K562 treated with DMSO at 1 percent for 48 hours (cell line): ENCODE measurements around the gene MDFIC. TPM values are rescaled to one million over a fixed set of nuclear protein-coding genes. Genes with fewer than 3 reads are reported as not detected.

Source experiments
- total RNA-seq: library from RNA; unstranded; fragments of 300-600 nt; gene quantifications from 2 replicates; pipeline ENCODE4 v1.2.3, GENCODE V29; 2022; ENCODE audit warnings: low replicate concordance; ENCODE audit errors: extremely low read depth

Gene MDFIC, protein sequence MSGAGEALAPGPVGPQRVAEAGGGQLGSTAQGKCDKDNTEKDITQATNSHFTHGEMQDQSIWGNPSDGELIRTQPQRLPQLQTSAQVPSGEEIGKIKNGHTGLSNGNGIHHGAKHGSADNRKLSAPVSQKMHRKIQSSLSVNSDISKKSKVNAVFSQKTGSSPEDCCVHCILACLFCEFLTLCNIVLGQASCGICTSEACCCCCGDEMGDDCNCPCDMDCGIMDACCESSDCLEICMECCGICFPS
- total RNA-seq: not detected in 2 replicates

DNA sequence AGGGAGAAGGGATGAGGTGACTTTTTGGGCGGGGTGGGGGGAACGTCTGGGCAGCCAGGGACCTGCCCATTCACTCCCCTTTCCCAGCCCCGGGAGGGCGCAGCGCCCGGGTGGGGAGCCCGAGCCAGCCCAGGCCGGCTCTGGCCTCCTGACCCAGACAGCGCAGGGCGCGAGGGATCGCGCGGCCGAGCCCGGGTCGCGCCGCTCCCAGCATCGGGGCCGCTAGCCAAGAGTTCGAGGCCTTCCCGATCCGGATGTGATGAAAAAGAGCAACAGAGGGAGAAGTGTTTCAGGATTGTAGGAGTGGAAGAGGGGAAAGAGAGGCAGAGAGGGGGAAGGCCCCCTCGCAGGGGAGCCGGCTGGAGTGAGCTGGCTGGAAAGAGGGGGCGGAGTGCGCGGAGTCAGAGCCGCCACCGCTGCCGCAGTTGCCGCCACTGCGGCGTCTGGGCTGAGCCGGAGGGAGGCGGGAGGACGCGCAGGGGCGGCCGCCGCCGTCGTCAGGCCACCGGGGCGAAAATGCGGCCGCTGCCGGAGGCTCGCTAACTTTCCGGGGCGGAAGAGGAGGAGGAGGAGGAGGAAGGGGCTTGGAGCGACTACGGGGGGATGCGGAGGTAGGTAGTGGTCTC, at the start of gene MDFIC:
Gene MDFIC (plus strand): TSS at position 69 of the 626 bp plus-strand sequence. CDS start 940 bp downstream, outside the sequence.

